CD14-positive monocyte (primary cell): ENCODE data around the gene SLC39A10. TPM values are rescaled to one million over a fixed set of nuclear protein-coding genes. Genes with fewer than 3 reads are reported as not detected.
"Not testable (repeated sequence)": the region's sequence is repeated elsewhere in the genome, so short reads cannot be mapped to it uniquely, and the experiment has no call there.

Experiments
- DNase-seq, 3 donors: peaks; one replicate each; pipeline ENCODE4 v3.0.0-alpha.2; 2011 to 2022
- H2AFZ ChIP-seq: 2 replicates; pipeline ENCODE4 v1.6.0; 2012; ENCODE audit warnings: mild to moderate bottlenecking, low read depth, low read length, inconsistent platforms; ENCODE audit not compliant: insufficient read depth, poor library complexity, severe bottlenecking
- H3K27ac ChIP-seq, 2 donors: 1 replicate in 1 of 2; 2 replicates in 1 of 2; pipeline ENCODE4 v1.5.1; 2012 to 2013; ENCODE audit warnings: low read length in 2 of 2, control low read depth in 1 of 2, inconsistent platforms in 1 of 2, low read depth in 1 of 2, mild to moderate bottlenecking in 1 of 2
- H3K27me3 ChIP-seq, 2 donors: one replicate each; pipeline versions ENCODE4 v1.6.0 to v1.6.1; 2011 to 2013; ENCODE audit warnings: low read length in 2 of 2; ENCODE audit not compliant: control insufficient read depth in 2 of 2, insufficient read depth in 2 of 2
- H3K36me3 ChIP-seq, 2 donors: replicated peaks in 1 of 2; 1 replicate in 1 of 2; 2 replicates in 1 of 2; pipeline versions ENCODE4 v1.5.1 to v1.6.1; 2012 to 2013; ENCODE audit warnings: low read length in 2 of 2, control low read depth in 1 of 2, inconsistent platforms in 1 of 2, mild to moderate bottlenecking in 1 of 2; ENCODE audit not compliant: insufficient read depth in 2 of 2, control insufficient read depth in 1 of 2
- H3K4me1 ChIP-seq, 2 donors: 1 replicate in 1 of 2; 2 replicates in 1 of 2; pipeline versions ENCODE4 v1.5.1 to v1.6.1; 2012 to 2013; ENCODE audit warnings: low read length in 2 of 2, control low read depth in 1 of 2, inconsistent platforms in 1 of 2, mild to moderate bottlenecking in 1 of 2, moderate library complexity in 1 of 2; ENCODE audit not compliant: insufficient read depth in 2 of 2, control insufficient read depth in 1 of 2
- H3K4me2 ChIP-seq: replicated peaks from 2 replicates; pipeline ENCODE3; 2012; ENCODE audit warnings: low read length, moderate library complexity, mild to moderate bottlenecking; ENCODE audit not compliant: poor library complexity, severe bottlenecking; ENCODE audit errors: extremely low read depth
- H3K4me3 ChIP-seq, 3 experiments: fragments of 200-600 bp in 1 of 3; sonication (generic) in 1 of 3; replicated peaks in 1 of 3; 1 replicate in 2 of 3; 2 replicates in 1 of 3; pipeline ENCODE4 v1.5.1; 2011 to 2013; ENCODE audit warnings: low read length in 3 of 3, mild to moderate bottlenecking in 3 of 3, control low read depth in 2 of 3, low read depth in 2 of 3, inconsistent platforms in 1 of 3, moderate library complexity in 1 of 3
- H3K79me2 ChIP-seq: 2 replicates; pipeline ENCODE4 v1.6.0; 2012; ENCODE audit warnings: mild to moderate bottlenecking, control low read depth, inconsistent platforms, low read length, moderate library complexity; ENCODE audit not compliant: insufficient read depth
- H3K9ac ChIP-seq: 2 replicates; pipeline ENCODE4 v1.6.0; 2017; ENCODE audit warnings: low read length, mild to moderate bottlenecking; ENCODE audit not compliant: insufficient read depth, poor library complexity, severe bottlenecking
- H3K9me3 ChIP-seq, 2 donors: replicated peaks in 1 of 2; 1 replicate in 1 of 2; 2 replicates in 1 of 2; pipeline versions ENCODE4 v1.5.1 to v1.6.1; 2012 to 2013; ENCODE audit warnings: low read length in 2 of 2, control low read depth in 1 of 2; ENCODE audit not compliant: control insufficient read depth in 1 of 2, insufficient read depth in 1 of 2
- H4K20me1 ChIP-seq: 2 replicates; pipeline ENCODE4 v1.6.0; 2012; ENCODE audit warnings: mild to moderate bottlenecking, low read length, control low read depth, moderate library complexity; ENCODE audit not compliant: insufficient read depth
- H3K27ac Mint-ChIP-seq, 7 donors: one replicate each; pipeline ENCODE4 v1.8.0; 2020; ENCODE audit warnings: mild to moderate bottlenecking in 7 of 7, mixed read lengths in 7 of 7, moderate library complexity in 6 of 7, inconsistent platforms in 2 of 7
- H3K27me3 Mint-ChIP-seq, 3 donors: one replicate each; pipeline ENCODE4 v1.8.0; 2021 to 2022; ENCODE audit warnings: low read depth in 3 of 3, mild to moderate bottlenecking in 3 of 3, mixed read lengths in 3 of 3, moderate library complexity in 3 of 3, inconsistent platforms in 1 of 3
- H3K36me3 Mint-ChIP-seq, 2 donors: one replicate each; pipeline ENCODE4 v1.8.0; 2020; ENCODE audit warnings: mixed read lengths in 2 of 2, inconsistent platforms in 1 of 2, mild to moderate bottlenecking in 1 of 2
- H3K4me1 Mint-ChIP-seq: one replicate; pipeline ENCODE4 v1.8.0; 2020; ENCODE audit warnings: mild to moderate bottlenecking, mixed read lengths
- H3K4me3 Mint-ChIP-seq, 2 donors: one replicate each; pipeline ENCODE4 v1.8.0; 2020; ENCODE audit warnings: mild to moderate bottlenecking in 2 of 2, mixed read lengths in 2 of 2, moderate library complexity in 1 of 2
- H3K9me3 Mint-ChIP-seq, 7 donors: one replicate each; pipeline ENCODE4 v1.8.0; 2020 to 2022; ENCODE audit warnings: mixed read lengths in 7 of 7, mild to moderate bottlenecking in 6 of 7, moderate library complexity in 6 of 7, inconsistent platforms in 2 of 7
- CTCF ChIP-seq: fragments of 200-600 bp; IDR thresholded peaks from one replicate; pipeline ENCODE4 v1.8.0; 2022; ENCODE audit warnings: antibody characterized with exemption, mild to moderate bottlenecking
- WGBS: methylation state at CpG from one replicate; pipeline ENCODE4 v1.1.5; 2013; ENCODE audit warnings: missing lambda C conversion rate; ENCODE audit not compliant: insufficient coverage; 5-methylcytosine and 5-hydroxymethylcytosine counted together
- intact Hi-C, 2 donors: fragments of 100-400 bp; cut with micrococcal nuclease; formaldehyde crosslinking; loops; one replicate each; pipeline versions ENCODE4 v1.15.0 to v1.15.1; 2023
- polyA plus RNA-seq, 3 donors: library from polyadenylated mRNA; depleted of rRNA in 1 of 3; unstranded in 2 of 3; stranded (reverse) in 1 of 3; fragments of 300-500 nt in 2 of 3; fragments of >200 nt in 1 of 3; fragmentation: Illumina TruSeq in 2 of 3; gene quantifications; 1 replicate in 2 of 3; 2 replicates in 1 of 3; pipeline ENCODE4 v1.2.3, GENCODE V29; 2012 to 2021

SLC39A10 gene
- polyA plus RNA-seq, 3 donors = 5.2 to 6.9 (median 5.2) TPM

- DNase-seq = no peak
- Histone ChIP-seq H3K36me3 (no peaks in the 10 kb centered on the region), H3K79me2 (peaks cover 43% of the 10 kb centered on the region), H3K4me2 (no peak overlapping the region), H4K20me1 (peaks cover 57% of the 10 kb centered on the region), H3K9me3 (no peaks in the 10 kb centered on the region), H3K27me3 (no peaks in the 10 kb centered on the region), H3K9ac (no peak overlapping the region), H3K27ac (no peak overlapping the region), H3K4me3 (no peak overlapping the region), H2AFZ (no peak overlapping the region), H3K4me1 (peaks cover 19 to 45% of the 10 kb centered on the region in 2 donors)
- no peaks in the 10 kb centered on the region for H3K27me3 Mint-ChIP-seq
- intact Hi-C loops = no loop called here
- H3K9me3 Mint-ChIP-seq = peaks cover 0 to 2% (median 0%) of the 10 kb centered on the region in 7 donors
- H3K4me1 Mint-ChIP-seq = peaks cover 40% of the 10 kb centered on the region
- H3K27ac Mint-ChIP-seq = peak overlapping the region in 3 of 7 donors; percentile 10 to 62 (median 51)
- no peak overlapping the region for H3K4me3 Mint-ChIP-seq
- peaks cover 0 to 4% of the 10 kb centered on the region in 2 donors for H3K36me3 Mint-ChIP-seq
- 38% methylated on average over 2 of the region's 3 CpGs for WGBS
- no peak for TF ChIP-seq CTCF
Measured at GRCh38 chr2:195663007-195663406, 6.0 kb downstream of the SLC39A10 start.

GRCh38 chr2:195664528-195664927 is 7.5 kb downstream of the SLC39A10 start:
- Mint-ChIP-seq H3K27ac (no peak overlapping the region), H3K4me3 (no peak overlapping the region)
- H2AFZ ChIP-seq = no peak overlapping the region

GRCh38 chr2:195665153-195665552 is 8.1 kb downstream of the SLC39A10 start:
- intact Hi-C loops, H3K27me3 Mint-ChIP-seq, H3K27me3 ChIP-seq, H3K27ac Mint-ChIP-seq, H3K27ac ChIP-seq, H3K4me3 ChIP-seq, H3K36me3 ChIP-seq, H3K9me3 ChIP-seq, H3K4me2 ChIP-seq, H3K9me3 Mint-ChIP-seq, H3K36me3 Mint-ChIP-seq, H2AFZ ChIP-seq, H3K9ac ChIP-seq, DNase-seq, H3K4me3 Mint-ChIP-seq: not testable (repeated sequence)
- H3K79me2 ChIP-seq = peaks cover 22% of the 10 kb centered on the region
- H4K20me1 ChIP-seq = peaks cover 39% of the 10 kb centered on the region
- peaks cover 11 to 24% of the 10 kb centered on the region in 2 donors for H3K4me1 ChIP-seq
- WGBS = 78% methylated on average over 4 of the region's 4 CpGs
- peaks cover 24% of the 10 kb centered on the region for H3K4me1 Mint-ChIP-seq

More at GRCh38 chr2:195664528-195664927, 7.5 kb downstream of the SLC39A10 start:
- Histone ChIP-seq H3K9ac (no peak overlapping the region), H3K79me2 (peaks cover 28% of the 10 kb centered on the region), H3K27ac (no peak overlapping the region), H3K36me3 (no peaks in the 10 kb centered on the region), H3K9me3 (no peaks in the 10 kb centered on the region), H3K27me3 (no peaks in the 10 kb centered on the region), H3K4me3 (no peak overlapping the region), H4K20me1 (peaks cover 46% of the 10 kb centered on the region), H3K4me2 (no peak overlapping the region), H3K4me1 (peaks cover 16 to 30% of the 10 kb centered on the region in 2 donors)
- WGBS = no CpG with 5 or more reads among the region's 1 CpG
- Mint-ChIP-seq H3K4me1 (peaks cover 30% of the 10 kb centered on the region), H3K27me3 (no peaks in the 10 kb centered on the region), H3K9me3 (peaks cover 0 to 2% (median 0%) of the 10 kb centered on the region in 7 donors), H3K36me3 (peaks cover 0 to 4% of the 10 kb centered on the region in 2 donors)
- no peak for DNase-seq
- peak; percentile 21 for TF ChIP-seq CTCF
- intact Hi-C loops = no loop called here
